ENCODE measurements around the gene HINT3. TPM values are rescaled to one million over a fixed set of nuclear protein-coding genes. Genes with fewer than 3 reads are reported as not detected.

HINT3 gene
- total RNA-seq, 1 experiment from 2014 or later: 12.7 TPM

- H4K20me1 ChIP-seq (ENCODE audit: insufficient read depth): no peaks in the 10 kb centered on the region
- H3K4me1 ChIP-seq (ENCODE audit: control insufficient read depth in 1 of 2, insufficient read depth in 2 of 2, low read length in 2 of 2): no peaks in the 10 kb centered on the region
- no peaks in the 10 kb centered on the region for H3K27me3 ChIP-seq (ENCODE audit: insufficient read depth, low read length)
- H3K4me2 ChIP-seq (ENCODE audit: low read length): no peak overlapping the region
- CTCF ChIA-PET: no interaction called here
- intact Hi-C loops (cut with micrococcal nuclease): no loop called here
- POLR2A ChIA-PET: no interaction called here
- TF ChIP-seq CEBPB (IDR thresholded peaks at IDR 0.05; ENCODE audit: low read depth) (no peak), EZH2phosphoT487 (IDR thresholded peaks at IDR 0.05; ENCODE audit: borderline replicate concordance) (no peak), ZFX (IDR thresholded peaks at IDR 0.05) (no peak), ZBTB33 (IDR thresholded peaks at IDR 0.05; ENCODE audit: extremely low read depth, insufficient replicate concordance, low read length) (no peak), ATF3 (IDR thresholded peaks at IDR 0.05) (no peak), CBX3 (IDR thresholded peaks at IDR 0.05; ENCODE audit: low read depth) (no peak), EGR1 (IDR thresholded peaks at IDR 0.05; ENCODE audit: low read depth) (no peak), ZNF274 (IDR thresholded peaks at IDR 0.05; ENCODE audit: low read depth, low read length) (no peak), FOSL1 (IDR thresholded peaks at IDR 0.05; ENCODE audit: low read depth) (no peak), ELF1 (IDR thresholded peaks at IDR 0.05; ENCODE audit: borderline replicate concordance, low read depth) (no peak), POLR2AphosphoS5 (IDR thresholded peaks at IDR 0.05; ENCODE audit: low read depth, low read length) (no peak), YY1 (IDR thresholded peaks at IDR 0.05; ENCODE audit: extremely low read depth, insufficient replicate concordance, low read depth, low read length) (no peak), POLR2A (IDR thresholded peaks at IDR 0.05; ENCODE audit: borderline replicate concordance, extremely low read depth, insufficient read depth, insufficient read length) (no peak), SRF (IDR thresholded peaks at IDR 0.05; ENCODE audit: low read depth) (no peak), JUND (IDR thresholded peaks at IDR 0.05) (no peak)
- TF ChIP-seq, protein P1, sequence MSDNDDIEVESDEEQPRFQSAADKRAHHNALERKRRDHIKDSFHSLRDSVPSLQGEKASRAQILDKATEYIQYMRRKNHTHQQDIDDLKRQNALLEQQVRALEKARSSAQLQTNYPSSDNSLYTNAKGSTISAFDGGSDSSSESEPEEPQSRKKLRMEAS (IDR thresholded peaks at IDR 0.05): no peak
- TF ChIP-seq, protein P2, sequence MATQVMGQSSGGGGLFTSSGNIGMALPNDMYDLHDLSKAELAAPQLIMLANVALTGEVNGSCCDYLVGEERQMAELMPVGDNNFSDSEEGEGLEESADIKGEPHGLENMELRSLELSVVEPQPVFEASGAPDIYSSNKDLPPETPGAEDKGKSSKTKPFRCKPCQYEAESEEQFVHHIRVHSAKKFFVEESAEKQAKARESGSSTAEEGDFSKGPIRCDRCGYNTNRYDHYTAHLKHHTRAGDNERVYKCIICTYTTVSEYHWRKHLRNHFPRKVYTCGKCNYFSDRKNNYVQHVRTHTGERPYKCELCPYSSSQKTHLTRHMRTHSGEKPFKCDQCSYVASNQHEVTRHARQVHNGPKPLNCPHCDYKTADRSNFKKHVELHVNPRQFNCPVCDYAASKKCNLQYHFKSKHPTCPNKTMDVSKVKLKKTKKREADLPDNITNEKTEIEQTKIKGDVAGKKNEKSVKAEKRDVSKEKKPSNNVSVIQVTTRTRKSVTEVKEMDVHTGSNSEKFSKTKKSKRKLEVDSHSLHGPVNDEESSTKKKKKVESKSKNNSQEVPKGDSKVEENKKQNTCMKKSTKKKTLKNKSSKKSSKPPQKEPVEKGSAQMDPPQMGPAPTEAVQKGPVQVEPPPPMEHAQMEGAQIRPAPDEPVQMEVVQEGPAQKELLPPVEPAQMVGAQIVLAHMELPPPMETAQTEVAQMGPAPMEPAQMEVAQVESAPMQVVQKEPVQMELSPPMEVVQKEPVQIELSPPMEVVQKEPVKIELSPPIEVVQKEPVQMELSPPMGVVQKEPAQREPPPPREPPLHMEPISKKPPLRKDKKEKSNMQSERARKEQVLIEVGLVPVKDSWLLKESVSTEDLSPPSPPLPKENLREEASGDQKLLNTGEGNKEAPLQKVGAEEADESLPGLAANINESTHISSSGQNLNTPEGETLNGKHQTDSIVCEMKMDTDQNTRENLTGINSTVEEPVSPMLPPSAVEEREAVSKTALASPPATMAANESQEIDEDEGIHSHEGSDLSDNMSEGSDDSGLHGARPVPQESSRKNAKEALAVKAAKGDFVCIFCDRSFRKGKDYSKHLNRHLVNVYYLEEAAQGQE (IDR thresholded peaks at IDR 0.05; ENCODE audit: low read depth): no peak
- RAD21 ChIA-PET (ENCODE audit: low non-redundant PET in 1 of 2, low total read pairs in 2 of 2, uncharacterized antibody in 2 of 2, unreplicated experiment in 2 of 2): no interaction called here
- H3K27ac ChIP-seq (ENCODE audit: low read depth, low read length): no peak overlapping the region
- no peak overlapping the region for H2AFZ ChIP-seq (ENCODE audit: low read depth, low read length, poor library complexity, severe bottlenecking)
- no peak overlapping the region for H3K9ac ChIP-seq (ENCODE audit: low read length)
- no peak for ATAC-seq
- H3K36me3 ChIP-seq (ENCODE audit: control insufficient read depth in 1 of 2, insufficient read depth in 2 of 2, low read length in 2 of 2): no peaks in the 10 kb centered on the region
- no peaks in the 10 kb centered on the region for H3K79me2 ChIP-seq (ENCODE audit: insufficient read depth, low read length)
- H3K9me3 ChIP-seq (ENCODE audit: control insufficient read depth in 1 of 2, insufficient read depth in 1 of 2, low read depth in 1 of 2, low read length in 2 of 2): no peaks in the 10 kb centered on the region
- no peak for DNase-seq (ENCODE audit: low read depth, low spot score)
- H3K4me3 ChIP-seq (replicated peaks in 1 of 2; ENCODE audit: low read depth in 1 of 2, low read length in 2 of 2): no peak overlapping the region
- no peaks in the 10 kb centered on the region for H3K9me2 ChIP-seq (ENCODE audit: insufficient read depth)
- BruUV-seq (replicated peaks): no TSS peak
These were observed 10.0 kb downstream of the HINT3 start for GRCh38 chr6:125966569-125966968.
